NCI-H748 (cell line): ENCODE measurements around the gene HLA-DQA1.
"Not testable (repeated sequence)": the region's sequence is repeated elsewhere in the genome, so short reads cannot be mapped to it uniquely, and the experiment has no call there.

ENCODE experiments used
- DNase-seq: peaks from one replicate; lab custom pipeline; 2025; ENCODE audit not compliant: unreplicated experiment; lab: John Stamatoyannopoulos, UW

Gene HLA-DQA1

DNA sequence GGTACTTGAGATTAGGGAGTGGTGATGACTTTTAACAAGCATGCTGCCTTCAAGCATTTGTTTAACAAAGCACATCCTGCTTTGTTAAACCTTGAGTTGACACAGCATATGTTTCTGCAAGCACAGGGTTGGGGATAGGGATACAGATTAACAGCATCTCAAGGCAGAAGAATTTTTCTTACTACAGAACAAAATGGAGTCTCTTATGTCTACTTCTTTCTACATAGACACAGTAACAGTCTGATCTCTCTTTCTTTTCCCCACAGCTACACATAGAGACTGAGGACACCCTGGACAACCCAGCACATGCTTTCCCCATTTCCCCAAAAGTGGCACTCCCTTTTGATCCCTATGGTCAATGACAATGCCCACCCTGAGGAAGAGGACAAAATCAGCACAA lies 20.6 kb downstream of the HLA-DQA1 start:
- not testable (repeated sequence) for DNase-seq

DNA sequence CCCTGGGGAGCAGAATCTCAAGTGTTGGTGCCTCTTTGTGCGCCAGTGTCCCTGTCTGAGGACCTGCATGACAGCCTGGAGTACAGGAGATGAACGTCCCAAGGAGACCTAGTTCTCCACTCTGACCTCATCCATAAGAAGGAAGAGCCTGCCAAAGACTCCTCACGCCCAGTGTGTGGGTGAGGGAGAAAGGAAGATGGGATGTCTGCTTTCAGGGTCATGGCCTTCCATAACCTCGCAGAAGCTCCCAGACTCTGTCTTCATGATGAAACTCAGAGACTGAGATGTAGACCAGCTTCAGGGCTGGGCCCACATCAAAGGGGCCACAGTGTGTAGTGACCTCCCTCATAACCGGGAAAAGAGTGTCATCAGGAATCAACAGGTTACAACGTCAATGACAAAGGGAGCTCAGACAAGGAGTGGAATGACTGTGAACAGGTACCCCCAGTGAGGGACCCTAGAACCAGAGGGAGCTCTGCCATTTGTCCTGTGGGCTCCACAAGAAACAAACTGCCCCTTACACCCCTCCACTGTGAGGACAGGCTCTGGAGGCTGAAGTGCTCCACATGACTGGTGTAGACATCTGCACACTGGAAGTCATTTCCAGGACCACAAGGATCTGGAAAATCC lies 21.2 kb downstream of the HLA-DQA1 start:
- no peak for DNase-seq

- no peak for DNase-seq
Measured at GRCh38 chr6:32659856-32660595, 22.8 kb downstream of the HLA-DQA1 start.

GRCh38 chr6:32662099-32662498 lies 24.9 kb downstream of the HLA-DQA1 start:
- no peak for DNase-seq

GRCh38 chr6:32662836-32663235 lies 25.6 kb downstream of the HLA-DQA1 start:
- DNase-seq = no peak

DNA sequence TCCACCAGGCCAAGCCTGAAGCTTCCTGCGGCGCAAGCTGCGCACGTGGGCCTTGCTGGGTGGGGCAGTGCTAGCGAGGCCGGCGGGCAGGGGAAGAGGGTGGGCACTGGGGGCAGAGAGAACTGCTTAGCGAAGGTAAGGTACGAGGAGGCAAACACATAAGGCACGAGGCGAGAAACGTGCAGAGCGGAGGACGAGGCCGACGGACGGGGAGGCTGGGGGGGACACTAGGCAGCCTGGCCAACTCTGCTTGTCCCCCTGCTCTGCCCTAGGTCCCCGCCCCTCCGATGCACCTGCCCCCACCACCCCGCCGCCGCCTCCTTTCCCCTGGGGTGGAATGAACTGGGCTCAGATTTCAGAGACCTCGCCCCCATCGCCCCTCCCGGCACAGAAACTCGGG lies 27.1 kb downstream of the HLA-DQA1 start:
- DNase-seq = no peak

- DNase-seq = no peak
Measured at GRCh38 chr6:32664827-32665362, 27.7 kb downstream of the HLA-DQA1 start.

DNA sequence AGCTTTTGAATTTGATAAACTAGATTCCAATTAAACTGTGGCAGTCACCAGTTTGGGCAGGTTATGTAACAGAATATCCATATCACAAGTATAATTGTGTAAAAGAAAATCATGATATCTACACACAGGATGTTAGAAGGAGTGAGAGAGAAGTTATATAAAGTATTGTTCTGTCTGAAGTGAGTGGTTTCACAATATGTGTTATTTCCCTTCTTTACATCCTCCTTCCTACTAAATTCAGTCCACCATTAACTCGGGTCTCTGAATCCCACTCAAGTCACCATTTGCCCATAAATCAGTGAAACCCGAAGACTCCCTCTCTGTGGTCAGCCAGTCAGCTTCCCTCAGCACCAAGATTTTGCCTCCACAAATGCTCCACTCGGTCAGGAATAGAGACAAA lies 28.5 kb downstream of the HLA-DQA1 start:
- DNase-seq = no peak

GRCh38 chr6:32666420-32667300 lies 29.5 kb downstream of the HLA-DQA1 start, which contains the start of gene HLA-DQB1:
Gene HLA-DQB1, minus strand, starts transcription at chr6:32666657. Its CDS starts 50 bp downstream, at chr6:32666607.
- peak; percentile 45 for DNase-seq

GRCh38 chr6:32668226-32668747 lies 31.1 kb downstream of the HLA-DQA1 start:
- DNase-seq = no peak

DNA sequence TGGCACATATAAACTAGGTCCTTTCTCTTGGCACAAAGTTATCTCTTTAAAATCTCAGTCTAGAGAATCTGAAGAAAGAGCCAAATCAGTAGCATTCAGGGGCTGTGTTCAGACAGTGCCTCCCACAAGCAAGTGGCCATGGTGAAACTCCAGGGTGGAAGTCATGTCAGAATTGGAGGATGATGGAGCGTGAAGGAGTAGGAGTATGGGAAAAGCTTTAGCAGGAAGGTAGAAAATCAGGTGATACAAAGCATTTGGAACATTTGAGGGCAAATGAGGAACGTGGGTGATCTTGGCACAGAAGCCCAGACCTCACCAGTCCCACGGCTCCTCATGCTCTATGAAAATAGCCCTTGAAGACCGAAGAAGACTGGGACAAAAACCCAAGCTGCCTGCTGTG lies 32.0 kb downstream of the HLA-DQA1 start:
- DNase-seq = no peak

DNA sequence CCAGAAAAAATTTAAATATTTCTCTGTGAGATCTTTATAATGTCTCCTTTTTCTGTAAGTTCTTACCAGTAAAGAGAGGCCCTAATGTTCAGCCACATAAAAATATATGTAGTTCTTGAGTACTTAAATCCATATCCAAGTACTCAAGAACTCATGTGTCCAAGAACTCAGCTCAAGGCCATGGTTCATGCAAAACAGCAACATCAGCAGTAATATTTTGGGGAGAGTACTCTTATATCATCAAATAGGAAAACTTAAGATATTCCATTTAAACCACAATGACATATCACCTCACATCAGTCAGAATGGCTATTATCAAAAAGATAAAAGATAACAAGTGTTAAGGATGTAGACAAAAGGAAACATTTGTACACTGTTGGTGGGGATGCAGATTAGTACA lies 32.7 kb downstream of the HLA-DQA1 start:
- DNase-seq = no peak

DNA sequence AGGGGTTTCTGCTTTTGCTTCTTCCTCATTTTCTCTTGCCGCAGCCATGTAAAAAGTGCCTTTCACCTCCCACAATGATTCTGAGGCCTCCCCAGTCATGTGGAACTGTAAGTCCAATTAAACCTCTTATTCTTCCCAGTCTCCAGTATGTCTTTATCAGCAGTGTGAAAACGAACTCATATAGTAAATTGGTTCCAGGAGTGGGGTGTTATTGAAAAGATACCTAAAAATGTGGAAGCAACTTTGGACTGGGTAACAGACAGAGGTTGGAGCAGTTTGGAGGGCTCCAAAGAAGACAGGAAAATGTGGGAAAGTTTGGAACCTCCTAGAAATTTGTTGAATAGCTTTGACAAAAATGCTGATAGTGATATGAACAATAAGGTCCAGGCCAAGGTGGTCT lies 34.7 kb downstream of the HLA-DQA1 start:
- DNase-seq = not testable (repeated sequence)

GRCh38 chr6:32674123-32674522 lies 36.9 kb downstream of the HLA-DQA1 start:
- not testable (repeated sequence) for DNase-seq

DNA sequence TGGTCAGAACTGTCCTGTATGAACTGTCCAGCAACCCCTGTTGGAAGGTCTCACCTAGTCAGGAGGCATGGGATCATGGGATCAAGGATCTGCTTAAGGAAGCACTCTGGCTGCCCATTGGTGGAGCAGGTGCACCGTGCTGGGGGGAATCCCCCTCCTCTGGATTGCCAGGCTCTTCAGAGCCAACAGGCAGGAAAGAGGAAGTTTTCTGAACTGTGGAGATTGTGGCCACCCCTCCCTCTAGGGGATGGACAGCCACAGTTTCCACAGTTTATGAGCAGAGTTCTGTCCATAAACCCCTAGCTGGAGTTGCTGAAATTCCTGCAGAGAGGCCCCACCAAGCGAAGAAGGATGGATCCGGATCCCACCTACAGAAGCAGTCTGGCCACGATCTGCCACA lies 42.3 kb downstream of the HLA-DQA1 start:
- DNase-seq = no peak

GRCh38 chr6:32680055-32680454 lies 42.8 kb downstream of the HLA-DQA1 start:
- DNase-seq = no peak

DNA sequence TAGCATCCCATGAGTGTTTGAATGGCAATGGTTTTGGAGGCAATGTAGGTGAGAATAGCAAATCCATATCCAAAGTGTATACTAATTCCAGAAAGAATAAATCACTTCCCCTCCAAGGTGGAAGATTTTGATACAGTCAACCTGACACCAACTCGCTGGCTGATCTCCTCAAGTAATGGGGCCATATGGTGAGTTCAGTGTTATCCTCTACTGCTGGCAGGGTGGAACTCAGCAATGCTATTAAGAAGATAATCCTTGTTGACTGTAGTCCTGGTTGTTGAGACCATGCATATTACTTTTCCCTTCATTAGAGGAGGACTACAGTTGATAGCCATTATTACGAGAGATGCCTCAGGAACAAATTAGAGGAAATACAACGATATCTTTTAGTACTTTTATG lies 47.0 kb downstream of the HLA-DQA1 start:
- no peak for DNase-seq

GRCh38 chr6:32685603-32686002 lies 48.4 kb downstream of the HLA-DQA1 start:
- DNase-seq = no peak

DNA sequence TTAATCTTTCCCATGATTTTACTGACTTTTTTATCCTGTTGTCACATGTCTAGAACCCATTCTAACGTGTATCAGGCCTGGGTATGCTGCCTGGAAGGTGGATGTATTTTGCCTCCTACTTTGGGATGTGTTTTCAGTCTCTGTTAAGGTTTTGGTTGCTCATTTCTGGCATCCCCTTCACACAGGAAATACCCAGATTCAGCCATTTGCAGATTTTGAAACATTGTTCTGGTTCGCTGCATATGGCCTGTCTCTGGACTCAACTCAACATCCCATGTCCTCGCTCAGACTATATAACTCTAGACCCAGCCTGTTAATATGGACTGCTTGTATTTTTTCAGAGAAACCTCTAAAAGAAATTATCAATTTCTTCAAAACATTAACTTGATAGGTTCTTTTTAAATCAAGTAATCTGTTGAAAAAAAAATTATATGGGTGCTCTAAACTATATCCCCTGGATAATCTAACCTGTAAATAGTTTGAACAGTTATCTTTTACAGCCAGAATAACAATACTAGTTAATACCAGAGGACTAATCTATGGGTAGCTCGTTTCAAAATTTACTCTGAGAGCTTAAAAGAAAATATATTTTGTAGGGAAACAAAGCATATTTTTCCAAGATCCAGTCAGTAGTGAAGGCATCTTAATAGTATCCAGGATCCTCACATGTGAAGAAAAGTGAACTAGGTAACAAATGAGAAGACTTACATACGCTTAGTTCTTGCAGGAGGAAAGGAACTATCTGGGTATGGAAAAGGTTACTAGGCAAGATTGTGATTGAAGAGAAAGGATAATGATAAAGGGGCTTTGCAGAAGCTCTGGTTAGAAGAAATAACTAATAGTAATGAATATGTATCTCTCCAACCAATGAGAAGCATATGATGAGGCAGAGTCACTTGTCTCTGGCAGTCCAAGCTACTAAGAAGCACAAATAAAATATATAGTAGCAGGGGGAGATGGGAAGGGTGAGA lies 52.6 kb downstream of the HLA-DQA1 start:
- DNase-seq = no peak

GRCh38 chr6:32692019-32692418 lies 54.8 kb downstream of the HLA-DQA1 start:
- no peak for DNase-seq
